ENCODE measurements around the gene TAS2R10.
"Not testable (repeated sequence)": the region's sequence is repeated elsewhere in the genome, so short reads cannot be mapped to it uniquely, and the experiment has no call there.

The TAS2R10 gene

DNA sequence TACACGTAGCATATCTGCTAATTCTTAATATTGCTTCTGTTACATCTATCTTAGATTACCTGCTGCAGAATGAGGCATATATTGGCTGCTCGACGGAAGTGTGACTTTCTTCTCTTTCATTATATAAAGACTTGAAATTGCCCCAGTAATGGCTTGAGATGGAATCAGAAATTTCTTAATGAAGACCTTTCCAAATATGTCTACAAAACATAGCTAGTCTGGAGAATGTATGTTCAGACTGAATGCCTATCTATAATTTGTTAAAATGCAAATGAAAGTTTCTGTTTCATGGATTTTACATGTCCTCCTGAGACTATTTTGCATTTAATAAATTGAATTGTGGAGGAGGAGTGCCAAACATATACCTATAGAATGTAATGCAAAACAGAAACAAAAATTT is at the start of gene TAS2R10:
Gene TAS2R10, minus strand, starts transcription at position 101 of the 400 bp plus-strand sequence. Its CDS starts 89 bp downstream, at position 12.
- no peak for DNase-seq

GRCh38 chr12:10873378-10873777 is 47.2 kb upstream of the TAS2R10 start:
- DNase-seq: no peak

GRCh38 chr12:10867381-10867780 is 41.2 kb upstream of the TAS2R10 start:
- DNase-seq: no peak

DNA sequence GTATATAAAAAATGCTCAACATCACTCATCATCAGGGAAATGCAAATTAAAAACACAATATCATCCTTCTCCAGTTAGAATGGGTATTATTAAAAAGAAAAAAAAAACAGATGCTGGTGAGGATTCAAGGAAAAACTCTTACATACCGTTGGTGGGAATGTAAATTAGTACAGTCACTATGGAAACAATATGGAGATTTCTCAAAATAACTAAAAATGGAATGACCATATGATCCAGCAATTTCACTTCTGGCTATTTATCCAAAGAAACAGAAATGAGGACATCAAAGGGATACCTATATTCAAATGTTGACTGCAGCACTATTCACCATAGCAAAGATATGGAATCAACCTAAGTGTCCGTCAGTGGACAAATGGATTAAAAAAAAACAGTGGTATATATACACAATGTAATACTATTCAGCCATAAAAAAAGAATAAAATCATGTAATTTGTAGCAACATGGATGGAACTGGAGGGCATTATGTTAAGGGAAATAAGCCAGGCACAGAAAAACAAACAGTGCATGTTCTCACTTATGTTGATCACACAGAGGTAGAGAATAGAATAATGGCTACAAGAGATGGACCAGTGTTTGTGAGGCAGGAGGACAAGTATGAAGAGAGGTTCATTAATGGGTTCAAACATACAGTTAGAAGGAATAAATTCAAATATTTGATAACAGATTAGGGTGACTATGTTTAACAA is 37.5 kb upstream of the TAS2R10 start:
- DNase-seq: no peak

DNA sequence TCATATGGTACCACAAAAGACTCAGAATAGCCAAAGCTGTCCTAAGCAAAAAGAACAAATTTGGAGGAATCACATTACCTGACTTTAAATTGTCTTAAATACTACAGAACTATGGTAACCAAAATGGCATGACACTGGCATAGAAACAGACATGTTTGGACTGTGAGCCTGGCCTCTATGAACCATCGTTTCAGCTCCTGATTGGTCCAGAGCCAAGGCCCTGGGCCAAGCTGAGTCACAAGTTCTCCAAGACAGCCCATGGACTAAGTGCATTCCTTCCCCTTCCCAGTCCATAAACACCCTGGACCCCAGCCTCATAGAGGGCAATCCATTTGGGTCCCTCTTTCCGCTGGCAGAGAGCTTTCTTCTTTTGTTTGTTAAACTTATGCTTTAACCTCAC is 35.2 kb upstream of the TAS2R10 start:
- DNase-seq: no peak

GRCh38 chr12:10855807-10856206 is 29.6 kb upstream of the TAS2R10 start:
- DNase-seq: no peak

GRCh38 chr12:10853776-10854175 is 27.6 kb upstream of the TAS2R10 start:
- no peak for DNase-seq

GRCh38 chr12:10851243-10851858 is 25.2 kb upstream of the TAS2R10 start:
- no peak for DNase-seq

GRCh38 chr12:10849425-10849878 is 23.3 kb upstream of the TAS2R10 start, which contains the start of gene PRR4:
PRR4 (minus strand) TSS chr12:10849475; CDS start chr12:10849437, 38 bp downstream.
- DNase-seq: peak; percentile 0 to 2

- DNase-seq: no peak
These were observed 21.6 kb upstream of the TAS2R10 start for GRCh38 chr12:10847744-10848143.

DNA sequence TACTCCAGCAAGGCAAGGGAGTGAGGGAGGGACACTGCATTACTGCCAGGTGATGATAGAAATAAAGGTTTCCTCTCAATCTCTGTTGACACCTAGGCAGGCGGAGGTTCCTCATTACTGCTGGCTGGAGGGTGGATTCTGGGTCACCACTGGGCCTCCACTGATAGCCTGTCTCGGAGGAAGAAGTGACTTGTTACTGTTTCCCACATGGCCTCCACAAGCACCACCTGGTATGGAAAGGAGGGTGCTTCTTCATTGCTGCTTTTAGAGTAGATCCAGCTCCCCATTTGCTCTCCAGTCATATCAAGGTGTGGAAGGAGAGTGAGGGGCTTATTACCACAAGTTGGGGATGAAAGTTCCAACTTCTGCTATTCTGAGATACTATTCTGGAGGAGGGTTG is 16.7 kb upstream of the TAS2R10 start:
- no peak for DNase-seq

- no peak for DNase-seq
These were observed 12.3 kb upstream of the TAS2R10 start for GRCh38 chr12:10838461-10838860.

DNA sequence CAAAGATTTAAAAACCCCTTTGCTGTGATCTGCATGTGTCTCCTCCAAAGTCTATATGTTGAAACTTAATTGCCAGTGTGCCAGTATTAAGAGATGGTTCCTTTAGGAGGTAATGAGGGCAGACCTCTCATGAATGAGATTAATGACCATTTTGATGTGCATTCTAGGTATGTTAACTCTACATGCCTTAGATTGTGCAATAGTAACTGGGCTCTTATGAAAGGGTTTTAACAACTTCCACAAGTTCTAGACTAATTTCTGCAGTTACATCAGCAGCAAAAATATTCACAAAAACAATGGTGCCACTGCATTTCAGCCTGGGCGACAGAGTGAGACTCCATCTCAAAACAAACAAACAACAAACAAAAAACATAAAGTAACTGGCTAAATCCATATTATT is 3.8 kb upstream of the TAS2R10 start:
- DNase-seq: no peak

GRCh38 chr12:10824957-10825356 is 1.2 kb downstream of the TAS2R10 start:
- no peak for DNase-seq

- no peak for DNase-seq
These were observed 14.1 kb downstream of the TAS2R10 start for GRCh38 chr12:10811883-10812536.

GRCh38 chr12:10810068-10810467 is 16.1 kb downstream of the TAS2R10 start, which contains the start of gene TAS2R9:
TAS2R9 (minus strand) TSS chr12:10810168; CDS start chr12:10810075, 93 bp downstream.
- DNase-seq: no peak

- no peak for DNase-seq
These were observed 19.0 kb downstream of the TAS2R10 start, which contains the start of gene TAS2R8 for GRCh38 chr12:10807186-10807585. TAS2R8 (minus strand) TSS chr12:10807286; CDS start chr12:10806980, 306 bp downstream.

DNA sequence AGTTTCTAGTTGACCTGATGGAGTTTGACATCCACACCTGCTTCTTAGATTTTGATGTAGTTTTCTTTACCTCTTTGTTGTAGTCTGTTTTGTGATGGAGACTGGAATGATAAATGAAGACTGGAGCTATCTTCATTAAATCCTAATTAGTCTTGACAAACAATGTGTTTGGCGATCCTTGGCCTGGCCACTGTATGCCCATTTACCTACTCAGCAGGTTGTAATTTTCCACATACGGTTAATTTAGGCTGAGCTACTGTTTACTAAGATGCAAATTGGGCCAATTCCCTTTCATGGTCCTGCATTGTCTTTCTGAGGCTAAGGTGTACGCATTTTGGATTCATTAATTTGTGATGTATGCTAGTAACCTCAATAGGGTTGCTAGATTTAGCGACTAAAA is 23.6 kb downstream of the TAS2R10 start, which contains the start of gene TAS2R7:
Gene TAS2R7, minus strand, starts transcription at position 41 of the 400 bp plus-strand sequence. CDS start 57 bp downstream, outside the sequence.
- no peak for DNase-seq

DNA sequence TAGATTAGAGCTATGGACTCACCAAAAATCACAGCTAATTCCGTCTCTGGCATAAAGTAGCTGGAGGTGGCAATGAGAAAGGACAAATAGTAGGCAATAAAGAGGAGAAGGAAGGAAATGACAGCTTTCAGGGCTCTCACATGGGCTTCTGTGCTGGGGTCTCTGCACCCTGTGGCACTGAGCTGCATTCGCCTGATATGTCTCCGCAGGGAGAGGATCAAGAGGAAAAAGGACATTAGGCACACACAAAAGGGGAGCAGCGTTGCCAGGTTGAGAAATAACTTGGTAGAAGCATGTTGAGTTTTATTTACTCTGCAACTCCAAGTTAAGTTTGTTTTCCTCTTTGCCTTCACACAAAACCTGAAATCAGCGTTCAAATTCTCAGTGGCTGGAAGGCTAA is 24.4 kb downstream of the TAS2R10 start:
- DNase-seq: no peak

DNA sequence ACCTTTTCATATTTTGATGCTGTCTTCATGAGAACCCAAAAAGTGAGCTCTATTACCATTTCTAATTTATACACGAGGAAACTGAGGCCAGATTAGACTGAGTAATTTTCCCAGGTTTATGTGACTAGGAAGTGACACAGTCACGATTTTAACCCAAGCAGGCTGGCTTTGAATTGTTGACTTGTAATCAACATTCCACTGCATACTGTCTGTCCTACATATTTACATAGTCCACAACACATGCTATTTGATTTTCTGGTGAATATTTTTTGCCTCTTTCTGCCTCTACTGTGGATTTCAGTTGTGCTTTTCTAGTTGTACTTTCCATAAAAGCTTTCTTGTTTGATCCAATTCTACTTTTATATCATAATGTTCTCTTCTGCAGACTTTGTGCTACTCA is 31.9 kb downstream of the TAS2R10 start:
- DNase-seq: no peak

DNA sequence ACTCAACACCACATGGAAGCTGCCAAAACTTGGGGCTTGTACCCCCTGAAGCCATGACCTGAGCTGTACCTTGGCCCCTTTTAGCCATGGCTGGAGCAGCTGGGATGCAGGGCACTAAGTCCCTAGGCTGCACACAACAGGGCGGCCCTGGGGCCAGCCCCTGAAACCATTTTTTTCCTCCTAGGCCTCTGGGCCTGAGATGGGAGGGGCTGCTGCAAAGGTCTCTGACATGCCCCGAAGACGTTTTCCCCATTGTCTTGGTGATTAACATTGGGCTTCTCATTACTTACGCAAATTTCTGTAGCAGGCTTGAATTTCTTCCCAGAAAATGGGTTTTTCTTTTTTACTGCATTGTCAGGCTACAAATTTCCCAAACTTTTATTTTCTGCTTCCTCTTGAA is 34.4 kb downstream of the TAS2R10 start:
- DNase-seq: not testable (repeated sequence)

- DNase-seq: no peak
These were observed 42.9 kb downstream of the TAS2R10 start for GRCh38 chr12:10783252-10783651.

- DNase-seq: no peak
These were observed 47.1 kb downstream of the TAS2R10 start for GRCh38 chr12:10779103-10779502.
